Hippocampal formation (tissue), 2 donors: ENCODE results near the gene PTPRU.

Source experiments
- DNase-seq, 2 donors: peaks; one replicate each; lab custom pipeline; 2025; lab: John Stamatoyannopoulos, UW

Gene PTPRU

GRCh38 chr1:29365906-29366670, 129.8 kb downstream of the PTPRU start:
- no peak for DNase-seq

DNA sequence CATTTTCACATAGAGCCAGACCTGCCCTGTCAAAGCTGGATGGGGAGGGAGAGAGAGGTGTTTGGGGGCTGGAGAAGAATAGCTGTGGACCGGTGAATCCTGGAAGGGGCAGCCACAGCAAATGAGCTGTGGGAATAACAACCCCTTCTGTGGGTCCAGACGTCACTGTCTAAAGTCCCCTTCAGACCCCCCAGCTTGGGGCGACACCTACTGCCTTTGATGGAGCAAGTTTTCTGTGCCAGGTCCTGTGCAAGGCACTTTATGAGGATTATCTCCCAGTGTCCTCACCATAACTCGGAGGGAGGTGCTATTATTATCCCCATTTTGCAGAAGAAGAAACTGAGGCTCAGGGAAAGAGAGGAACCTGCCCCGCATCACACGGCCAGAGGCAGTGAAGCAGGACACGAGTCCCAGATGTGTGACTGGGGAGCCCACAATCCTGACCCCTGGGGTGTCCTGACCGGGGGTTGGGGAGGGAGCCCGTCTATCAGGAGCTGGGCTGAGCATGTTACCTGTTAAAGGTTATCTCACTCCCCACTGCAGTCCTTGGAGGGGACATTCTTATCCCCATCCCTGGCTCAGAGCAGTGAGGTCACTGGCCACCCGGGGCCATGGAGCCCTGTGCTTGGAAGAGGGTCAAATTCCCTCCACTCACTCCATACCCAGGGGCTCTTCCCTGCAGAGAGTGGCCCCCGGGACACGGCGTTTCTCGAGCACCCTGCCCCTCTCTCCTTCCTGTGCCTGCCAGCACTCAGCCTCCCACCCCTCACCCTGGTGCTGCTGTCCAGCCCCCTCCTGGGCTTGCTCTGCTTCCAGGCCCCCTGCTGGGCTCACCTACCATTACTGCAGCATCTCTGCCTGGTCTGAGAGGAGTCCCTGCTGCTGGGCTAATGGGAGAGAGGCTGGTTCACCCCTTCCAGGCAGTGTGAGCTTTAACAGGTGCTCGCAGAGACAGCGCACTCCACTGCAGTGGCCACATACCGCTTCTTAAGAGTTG, 132.9 kb downstream of the PTPRU start:
- DNase-seq: no peak

DNA sequence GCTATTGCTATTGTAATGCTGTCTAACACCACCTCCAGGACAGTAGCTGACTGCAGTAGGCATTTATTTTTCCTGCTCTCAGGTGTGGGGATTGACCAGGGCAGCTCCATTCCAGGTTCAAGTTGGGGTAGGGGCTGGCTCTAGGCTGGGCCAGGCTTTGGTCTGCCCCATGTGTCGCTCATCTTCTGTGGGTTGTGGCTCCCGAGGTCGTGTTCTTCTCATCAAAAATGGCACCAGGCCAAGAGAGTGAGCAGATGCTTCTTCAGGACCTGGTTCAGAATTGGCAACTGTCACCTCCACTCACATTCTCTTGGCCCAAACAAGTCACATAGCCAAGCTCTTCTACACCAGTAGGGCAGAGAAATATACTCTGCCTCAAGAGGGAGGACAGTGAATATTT, 133.7 kb downstream of the PTPRU start:
- DNase-seq: no peak

DNA sequence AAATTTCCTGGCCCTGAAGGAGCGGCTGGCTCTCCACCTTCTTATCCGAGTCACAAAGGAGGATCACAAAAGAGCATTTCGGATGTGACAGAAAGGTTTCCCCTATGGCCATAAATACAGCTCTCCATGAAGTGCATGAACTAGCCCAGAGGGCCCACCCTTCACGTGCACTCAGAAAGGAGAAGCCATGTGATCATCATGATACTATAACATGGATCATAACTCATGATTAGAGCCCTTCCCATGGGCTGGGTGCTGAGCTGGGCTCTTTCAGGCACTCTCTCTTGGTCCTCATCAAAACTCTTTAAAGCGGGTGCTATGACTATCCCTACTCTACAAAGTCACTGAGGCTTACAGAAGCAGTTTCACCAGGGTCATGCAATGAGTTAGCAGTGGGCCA, 135.0 kb downstream of the PTPRU start:
- no peak for DNase-seq

DNA sequence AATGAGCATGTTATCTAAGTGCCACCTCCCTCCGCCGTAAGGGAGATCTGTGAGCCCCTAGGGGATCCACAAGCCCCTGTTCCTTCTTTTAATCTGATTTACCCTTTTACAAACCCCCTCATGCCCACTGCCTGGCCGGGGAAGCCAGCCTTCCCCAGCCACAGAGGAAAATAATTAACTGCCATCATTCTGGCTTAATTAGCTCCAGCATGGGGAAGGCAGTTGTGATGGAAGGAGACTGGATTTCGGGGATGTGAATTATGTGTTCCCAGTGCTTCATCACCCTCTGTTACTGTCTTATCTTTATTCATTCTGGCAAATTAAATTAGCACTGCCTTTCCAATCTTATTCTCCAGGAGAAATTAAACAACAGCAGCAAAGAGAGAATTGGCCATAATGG, 135.8 kb downstream of the PTPRU start:
- DNase-seq: no peak
